ENCODE measurements around the gene ULK1.
"Not testable (repeated sequence)": the region's sequence is repeated elsewhere in the genome, so short reads cannot be mapped to it uniquely, and the experiment has no call there.

ULK1 gene

DNA sequence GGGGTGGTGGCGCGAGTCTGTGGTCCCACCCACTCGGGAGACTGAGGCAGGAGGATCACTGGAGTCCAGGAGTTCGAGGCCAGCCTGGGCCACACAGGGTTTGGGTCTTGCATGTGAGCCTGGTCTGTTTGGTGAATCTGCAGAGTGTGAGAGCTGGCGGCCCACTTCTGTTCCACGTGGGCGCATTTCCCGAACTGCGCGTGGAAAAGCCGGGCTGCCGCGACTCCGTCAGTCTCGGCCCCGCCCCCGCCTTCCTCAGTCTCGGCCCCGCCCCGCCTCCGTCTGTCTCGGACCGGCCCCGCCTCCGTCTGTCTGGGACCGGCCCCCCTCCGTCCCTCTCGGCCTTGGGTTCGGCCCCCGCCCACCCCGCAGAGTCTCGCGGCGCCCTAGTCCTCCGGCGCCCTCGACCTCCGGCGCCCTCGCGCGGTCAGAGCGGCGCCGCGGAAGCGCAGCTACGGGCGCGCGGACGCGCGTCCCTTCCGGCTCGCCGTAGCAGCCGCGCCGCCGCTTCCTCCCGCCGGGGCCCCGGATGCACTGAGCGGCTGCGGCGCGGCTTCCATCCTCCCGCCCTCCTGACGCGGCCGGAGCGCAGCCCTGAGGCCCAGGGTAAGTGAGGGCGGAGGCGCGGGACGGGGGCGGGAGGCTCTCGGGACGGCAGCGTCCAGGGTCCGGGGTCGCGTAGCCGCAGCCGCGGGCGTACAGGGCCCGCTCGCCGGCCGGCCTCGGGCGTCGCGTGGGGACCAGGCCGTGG lies 55.2 kb downstream of the ULK1 start, which contains the start of gene EP400:
EP400 (plus strand) TSS at position 512 of the 751 bp plus-strand sequence. CDS start 10,678 bp downstream, outside the sequence.
- Histone ChIP-seq H3K4me1 (ENCODE audit: insufficient read depth, low read length) (peaks cover 7% of the 10 kb centered on the region; the same call in 1 of the 2 replicates), H3K9me3 (ENCODE audit: control insufficient read depth, insufficient read depth, low read length) (no peaks in the 10 kb centered on the region), H3K36me3 (ENCODE audit: insufficient read depth, low read length) (no peaks in the 10 kb centered on the region), H3K9ac (ENCODE audit: low read depth, low read length) (peak within 1 kb of the TSS; percentile 98)

DNA sequence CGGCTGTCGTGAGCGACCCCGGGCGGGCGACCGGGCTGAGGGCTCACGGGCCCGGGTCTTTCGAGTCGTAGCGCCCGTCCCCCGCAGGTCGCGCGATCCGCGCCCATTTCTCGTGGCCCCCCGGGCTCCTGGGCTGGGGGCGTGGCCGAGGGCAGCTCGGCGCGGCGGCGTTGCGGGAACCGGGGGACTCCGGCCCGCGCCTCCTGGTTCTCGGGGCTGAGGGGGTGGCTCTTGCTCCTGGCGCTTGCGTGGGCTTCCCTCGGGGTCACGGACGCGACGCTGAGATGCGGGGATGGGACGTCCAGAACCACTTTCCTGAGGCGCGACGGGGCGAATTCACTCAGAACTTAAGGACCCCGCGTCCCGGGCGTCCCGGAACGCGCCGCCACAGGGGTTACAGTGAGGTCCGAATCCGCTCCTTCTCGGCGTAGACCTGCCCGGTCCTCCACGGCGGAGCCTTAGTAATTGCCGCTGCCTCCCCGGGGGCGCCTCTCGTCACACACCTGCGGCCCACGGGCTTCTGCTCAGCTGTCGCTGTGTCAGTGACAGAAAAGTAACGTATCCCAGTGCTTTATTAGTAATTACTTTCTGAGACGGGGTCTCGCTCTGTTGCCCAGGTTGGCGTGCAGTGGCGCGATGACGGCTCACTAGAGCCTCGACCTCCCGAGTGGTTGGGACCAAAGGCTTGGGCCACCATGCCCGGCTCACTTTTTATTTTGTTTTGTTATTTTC lies 55.9 kb downstream of the ULK1 start:
- no peaks in the 10 kb centered on the region for H3K36me3 ChIP-seq (ENCODE audit: insufficient read depth, low read length)
- peak overlapping the region; percentile 98 for H3K9ac ChIP-seq (ENCODE audit: low read depth, low read length)
- no peaks in the 10 kb centered on the region for H3K9me3 ChIP-seq (ENCODE audit: control insufficient read depth, insufficient read depth, low read length)
- peaks cover 7% of the 10 kb centered on the region; the same call in 1 of the 2 replicates for H3K4me1 ChIP-seq (ENCODE audit: insufficient read depth, low read length)

DNA sequence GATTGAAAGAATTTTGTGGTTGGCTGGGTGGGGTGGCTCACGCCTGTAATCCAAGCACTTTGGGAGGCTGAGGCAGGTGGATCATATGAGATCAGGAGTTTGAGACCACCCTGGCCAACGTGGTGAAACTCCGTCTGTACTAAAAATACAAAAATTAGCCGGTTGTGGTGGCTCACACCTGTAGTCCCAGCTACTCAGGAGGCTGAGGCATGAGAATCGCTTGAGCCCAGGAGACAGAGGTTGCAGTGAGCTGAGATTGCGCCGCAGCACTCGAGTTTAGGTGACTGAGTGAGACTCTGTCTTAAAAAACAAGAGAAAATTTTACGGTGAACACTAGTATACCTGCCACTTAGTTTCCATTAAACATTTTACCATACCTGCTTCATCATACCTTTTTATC lies 59.4 kb downstream of the ULK1 start:
- not testable (repeated sequence) for H3K4me1 ChIP-seq (ENCODE audit: insufficient read depth, low read length); H3K9ac ChIP-seq (ENCODE audit: low read depth, low read length); H3K36me3 ChIP-seq (ENCODE audit: insufficient read depth, low read length); H3K9me3 ChIP-seq (ENCODE audit: control insufficient read depth, insufficient read depth, low read length)

DNA sequence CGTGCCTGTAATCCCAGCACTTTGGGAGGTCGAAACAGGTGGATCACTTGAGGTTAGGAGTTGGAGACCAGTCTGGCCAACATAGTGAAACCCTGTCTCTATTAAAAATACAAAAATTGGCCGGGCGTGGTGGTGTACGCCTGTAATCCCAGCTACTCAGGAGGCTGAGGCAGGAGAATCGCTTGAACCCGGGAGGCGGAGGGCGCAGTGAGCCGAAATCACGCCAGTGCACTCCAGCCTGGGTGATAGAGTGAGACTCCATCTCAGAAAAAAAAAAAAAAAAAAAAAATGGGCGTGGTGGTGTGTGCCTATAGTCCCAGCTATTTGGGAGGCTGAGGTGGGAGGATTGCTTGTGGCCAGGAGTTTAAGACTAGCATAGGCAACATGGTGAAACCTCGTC lies 60.0 kb downstream of the ULK1 start:
- H3K9ac ChIP-seq (ENCODE audit: low read depth, low read length); H3K9me3 ChIP-seq (ENCODE audit: control insufficient read depth, insufficient read depth, low read length); H3K36me3 ChIP-seq (ENCODE audit: insufficient read depth, low read length); H3K4me1 ChIP-seq (ENCODE audit: insufficient read depth, low read length): not testable (repeated sequence)

DNA sequence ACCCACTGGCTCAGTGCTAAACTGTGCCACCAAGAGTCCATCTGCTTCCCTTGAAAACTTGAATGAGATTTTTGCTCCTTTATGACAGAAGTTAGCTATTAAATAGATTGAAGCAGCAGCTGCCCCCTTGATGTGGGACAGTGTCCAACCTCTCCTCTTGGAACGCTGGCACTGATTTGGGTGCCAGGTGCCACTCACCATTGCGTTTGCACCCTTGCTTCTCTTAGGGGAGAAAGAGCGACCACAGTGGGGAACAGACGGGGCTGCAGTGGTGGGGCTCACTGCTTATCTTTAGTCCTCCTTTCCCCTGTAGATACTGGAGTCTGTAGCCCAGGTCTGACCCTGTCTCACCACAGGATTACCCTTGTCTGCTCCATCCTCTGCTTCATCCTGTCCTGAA lies 64.7 kb downstream of the ULK1 start:
- Histone ChIP-seq H3K4me1 (ENCODE audit: insufficient read depth, low read length) (peaks cover 4% of the 10 kb centered on the region; the same call in 1 of the 2 replicates), H3K9ac (ENCODE audit: low read depth, low read length) (no peak overlapping the region), H3K36me3 (ENCODE audit: insufficient read depth, low read length) (peaks cover 5% of the 10 kb centered on the region; the same call in 1 of the 2 replicates), H3K9me3 (ENCODE audit: control insufficient read depth, insufficient read depth, low read length) (no peaks in the 10 kb centered on the region)

DNA sequence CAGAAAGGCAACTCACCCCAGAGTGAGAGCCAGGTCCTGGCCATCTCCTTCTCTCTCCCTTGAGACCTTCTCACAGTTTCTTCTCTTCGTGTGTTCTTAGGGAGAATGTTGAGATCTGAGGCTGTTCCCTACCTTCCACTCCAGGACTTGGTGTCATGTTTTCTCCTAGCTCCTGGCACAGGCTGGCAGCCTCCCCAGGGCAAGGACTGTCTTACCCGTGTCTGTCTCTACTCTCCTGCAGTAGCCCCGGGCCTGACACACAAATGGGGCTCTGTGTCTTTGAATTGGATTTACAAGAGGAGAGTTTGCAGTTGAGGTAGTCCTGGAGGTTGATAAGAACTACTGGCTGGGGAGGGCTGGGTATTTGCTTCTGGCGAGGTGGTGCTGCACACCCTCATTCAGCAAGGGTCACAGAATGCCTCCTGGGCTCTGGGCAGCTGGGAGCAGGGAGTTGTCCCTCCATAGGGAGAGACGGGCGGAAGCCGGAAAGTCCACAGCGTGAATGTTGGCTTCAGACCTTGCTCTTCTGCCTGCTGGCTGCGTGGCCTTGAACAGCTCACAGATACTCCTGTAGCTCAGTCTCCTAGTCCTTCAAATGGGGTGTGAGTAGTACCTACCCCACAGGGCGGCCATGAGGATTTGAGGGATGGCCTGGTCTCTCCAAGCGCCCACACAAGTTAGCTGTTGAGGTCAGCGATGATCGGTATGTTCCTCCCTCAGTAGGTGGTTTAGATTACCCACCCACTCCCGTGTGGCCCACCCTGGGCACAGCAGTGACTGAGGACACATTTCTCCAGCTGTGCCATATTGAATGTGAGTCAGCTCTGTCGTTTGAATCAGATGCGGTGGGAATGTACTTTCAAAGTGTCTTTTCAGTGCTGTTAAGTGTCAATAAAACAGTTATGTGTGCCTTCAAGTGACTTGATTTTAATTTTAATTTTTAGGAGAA lies 65.5 kb downstream of the ULK1 start:
- Histone ChIP-seq H3K4me1 (ENCODE audit: insufficient read depth, low read length) (peaks cover 4% of the 10 kb centered on the region; the same call in 1 of the 2 replicates), H3K9me3 (ENCODE audit: control insufficient read depth, insufficient read depth, low read length) (no peaks in the 10 kb centered on the region), H3K36me3 (ENCODE audit: insufficient read depth, low read length) (peaks cover 5% of the 10 kb centered on the region; the same call in 1 of the 2 replicates), H3K9ac (ENCODE audit: low read depth, low read length) (no peak overlapping the region)

DNA sequence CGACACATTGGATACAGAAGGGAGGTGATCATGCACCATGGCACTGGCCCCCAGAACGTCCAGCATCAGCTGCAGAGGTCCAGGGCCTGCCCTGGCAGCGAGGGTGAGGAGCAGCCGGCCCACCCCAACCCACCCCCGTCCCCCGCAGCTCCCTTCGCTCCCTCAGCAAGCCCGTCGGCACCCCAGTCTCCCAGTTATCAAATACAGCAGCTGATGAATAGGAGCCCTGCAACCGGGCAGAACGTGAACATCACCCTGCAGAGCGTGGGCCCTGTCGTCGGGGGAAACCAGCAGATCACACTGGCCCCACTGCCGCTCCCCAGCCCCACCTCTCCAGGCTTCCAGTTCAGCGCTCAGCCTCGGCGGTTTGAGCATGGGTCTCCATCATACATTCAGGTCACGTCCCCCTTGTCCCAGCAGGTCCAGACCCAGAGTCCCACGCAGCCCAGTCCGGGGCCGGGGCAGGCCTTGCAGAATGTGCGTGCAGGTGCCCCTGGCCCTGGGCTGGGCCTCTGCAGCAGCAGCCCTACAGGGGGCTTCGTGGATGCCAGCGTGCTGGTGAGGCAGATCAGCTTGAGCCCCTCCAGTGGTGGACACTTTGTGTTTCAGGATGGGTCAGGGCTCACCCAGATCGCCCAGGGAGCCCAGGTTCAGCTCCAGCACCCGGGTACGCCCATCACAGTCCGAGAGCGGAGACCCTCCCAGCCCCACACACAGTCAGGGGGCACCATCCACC lies 66.3 kb downstream of the ULK1 start:
- not testable (repeated sequence) for H3K4me1 ChIP-seq (ENCODE audit: insufficient read depth, low read length); H3K9me3 ChIP-seq (ENCODE audit: control insufficient read depth, insufficient read depth, low read length); H3K9ac ChIP-seq (ENCODE audit: low read depth, low read length); H3K36me3 ChIP-seq (ENCODE audit: insufficient read depth, low read length)

DNA sequence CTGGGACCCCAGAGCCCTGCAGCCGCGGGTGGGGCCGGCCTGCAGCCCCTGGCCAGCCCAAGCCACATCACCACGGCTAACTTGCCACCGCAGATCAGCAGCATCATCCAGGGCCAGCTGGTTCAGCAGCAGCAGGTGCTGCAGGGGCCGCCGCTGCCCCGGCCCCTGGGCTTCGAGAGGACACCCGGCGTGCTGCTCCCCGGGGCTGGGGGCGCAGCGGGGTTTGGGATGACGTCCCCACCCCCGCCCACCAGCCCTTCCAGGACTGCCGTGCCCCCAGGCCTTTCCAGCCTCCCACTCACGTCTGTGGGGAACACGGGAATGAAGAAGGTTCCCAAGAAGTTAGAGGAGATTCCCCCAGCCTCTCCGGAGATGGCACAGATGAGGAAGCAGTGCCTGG lies 66.9 kb downstream of the ULK1 start:
- H3K36me3 ChIP-seq (ENCODE audit: insufficient read depth, low read length); H3K4me1 ChIP-seq (ENCODE audit: insufficient read depth, low read length); H3K9ac ChIP-seq (ENCODE audit: low read depth, low read length); H3K9me3 ChIP-seq (ENCODE audit: control insufficient read depth, insufficient read depth, low read length): not testable (repeated sequence)

DNA sequence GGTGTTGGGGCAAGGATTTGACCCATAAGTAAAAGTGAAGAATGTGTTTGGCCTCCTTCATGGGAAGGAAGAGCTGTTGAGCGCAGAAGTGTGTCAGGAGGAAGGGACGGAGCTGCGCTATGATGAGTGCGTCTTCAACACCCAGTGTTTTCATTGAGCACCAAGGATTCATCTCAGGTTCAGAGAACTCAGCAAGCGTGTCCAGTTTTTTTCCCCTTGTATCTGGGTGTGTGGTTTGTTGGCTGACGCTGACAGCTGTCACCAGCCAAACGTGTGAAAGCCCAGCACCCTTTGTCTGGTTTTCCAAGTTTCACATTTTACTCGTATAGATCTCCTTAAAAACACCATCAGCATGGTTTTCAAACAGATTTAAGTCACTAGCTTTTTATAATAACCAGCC lies 67.6 kb downstream of the ULK1 start:
- Histone ChIP-seq H3K9ac (ENCODE audit: low read depth, low read length) (no peak overlapping the region), H3K4me1 (ENCODE audit: insufficient read depth, low read length) (no peaks in the 10 kb centered on the region), H3K9me3 (ENCODE audit: control insufficient read depth, insufficient read depth, low read length) (no peaks in the 10 kb centered on the region), H3K36me3 (ENCODE audit: insufficient read depth, low read length) (peaks cover 5% of the 10 kb centered on the region; the same call in 1 of the 2 replicates)

DNA sequence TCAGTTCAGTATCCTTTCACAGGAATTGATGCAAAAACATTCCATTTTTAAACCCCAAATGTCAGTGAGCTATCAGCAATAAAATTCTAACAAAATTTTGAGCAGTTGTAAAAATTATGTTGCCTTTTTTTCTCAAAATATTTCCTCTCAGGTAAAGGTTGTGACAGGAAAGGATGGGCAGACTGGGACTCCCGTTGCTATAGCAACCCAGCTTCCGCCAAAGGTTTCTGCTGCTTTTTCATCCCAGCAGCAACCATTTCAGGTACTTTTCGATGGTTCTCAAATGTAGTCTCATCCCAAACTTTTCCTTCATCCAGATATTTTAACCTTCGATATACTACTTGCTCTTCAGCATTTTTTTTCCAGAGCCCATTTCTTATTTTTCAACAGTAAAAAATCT lies 69.0 kb downstream of the ULK1 start:
- Histone ChIP-seq H3K36me3 (ENCODE audit: insufficient read depth, low read length) (peaks cover 5% of the 10 kb centered on the region; the same call in 1 of the 2 replicates), H3K4me1 (ENCODE audit: insufficient read depth, low read length) (no peaks in the 10 kb centered on the region), H3K9ac (ENCODE audit: low read depth, low read length) (no peak overlapping the region), H3K9me3 (ENCODE audit: control insufficient read depth, insufficient read depth, low read length) (no peaks in the 10 kb centered on the region)

DNA sequence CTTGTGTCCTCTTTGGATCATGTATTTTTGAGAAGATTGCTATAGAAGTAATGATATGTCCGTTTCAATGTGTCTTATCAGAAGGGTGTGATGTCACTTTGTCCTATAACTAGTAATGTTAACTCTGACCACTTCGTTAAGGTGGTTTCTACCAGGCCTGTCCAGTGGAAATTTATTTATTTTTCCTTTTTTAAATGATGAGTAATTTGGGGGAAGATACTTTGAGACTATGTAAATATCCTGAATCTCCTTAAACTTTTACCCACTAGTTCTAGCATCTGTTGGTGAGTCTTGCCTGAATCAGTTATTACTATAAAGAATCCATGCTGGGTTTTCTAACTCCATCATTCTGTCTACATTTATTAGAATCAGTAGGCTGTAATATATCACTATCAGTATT lies 70.7 kb downstream of the ULK1 start:
- H3K4me1 ChIP-seq (ENCODE audit: insufficient read depth, low read length): no peaks in the 10 kb centered on the region
- H3K9me3 ChIP-seq (ENCODE audit: control insufficient read depth, insufficient read depth, low read length): no peaks in the 10 kb centered on the region
- peaks cover 5% of the 10 kb centered on the region; the same call in 1 of the 2 replicates for H3K36me3 ChIP-seq (ENCODE audit: insufficient read depth, low read length)
- H3K9ac ChIP-seq (ENCODE audit: low read depth, low read length): no peak overlapping the region

DNA sequence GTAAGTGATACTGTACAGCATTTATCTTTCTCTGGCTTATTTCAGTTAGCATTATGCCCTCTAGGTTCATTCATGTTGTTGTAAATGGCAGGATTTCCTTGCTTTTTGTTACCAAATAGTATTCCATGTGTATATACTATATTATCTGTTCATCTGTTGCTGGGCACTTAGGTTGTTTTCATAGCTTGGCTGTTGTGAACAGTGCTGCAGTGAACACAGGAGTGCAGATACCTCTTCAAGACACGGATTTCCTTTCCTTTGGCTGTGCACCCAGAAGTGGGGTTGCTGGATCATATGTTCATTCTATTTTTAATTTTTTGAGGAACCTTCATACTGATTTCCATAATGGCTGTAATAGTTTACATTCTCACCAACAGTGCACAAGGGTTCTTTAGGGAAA lies 76.8 kb downstream of the ULK1 start:
- Histone ChIP-seq H3K9ac (ENCODE audit: low read depth, low read length) (no peak overlapping the region), H3K36me3 (ENCODE audit: insufficient read depth, low read length) (no peaks in the 10 kb centered on the region), H3K4me1 (ENCODE audit: insufficient read depth, low read length) (no peaks in the 10 kb centered on the region), H3K9me3 (ENCODE audit: control insufficient read depth, insufficient read depth, low read length) (no peaks in the 10 kb centered on the region)
